ENCODE measurements around the gene DCHS1.

The DCHS1 gene

DNA sequence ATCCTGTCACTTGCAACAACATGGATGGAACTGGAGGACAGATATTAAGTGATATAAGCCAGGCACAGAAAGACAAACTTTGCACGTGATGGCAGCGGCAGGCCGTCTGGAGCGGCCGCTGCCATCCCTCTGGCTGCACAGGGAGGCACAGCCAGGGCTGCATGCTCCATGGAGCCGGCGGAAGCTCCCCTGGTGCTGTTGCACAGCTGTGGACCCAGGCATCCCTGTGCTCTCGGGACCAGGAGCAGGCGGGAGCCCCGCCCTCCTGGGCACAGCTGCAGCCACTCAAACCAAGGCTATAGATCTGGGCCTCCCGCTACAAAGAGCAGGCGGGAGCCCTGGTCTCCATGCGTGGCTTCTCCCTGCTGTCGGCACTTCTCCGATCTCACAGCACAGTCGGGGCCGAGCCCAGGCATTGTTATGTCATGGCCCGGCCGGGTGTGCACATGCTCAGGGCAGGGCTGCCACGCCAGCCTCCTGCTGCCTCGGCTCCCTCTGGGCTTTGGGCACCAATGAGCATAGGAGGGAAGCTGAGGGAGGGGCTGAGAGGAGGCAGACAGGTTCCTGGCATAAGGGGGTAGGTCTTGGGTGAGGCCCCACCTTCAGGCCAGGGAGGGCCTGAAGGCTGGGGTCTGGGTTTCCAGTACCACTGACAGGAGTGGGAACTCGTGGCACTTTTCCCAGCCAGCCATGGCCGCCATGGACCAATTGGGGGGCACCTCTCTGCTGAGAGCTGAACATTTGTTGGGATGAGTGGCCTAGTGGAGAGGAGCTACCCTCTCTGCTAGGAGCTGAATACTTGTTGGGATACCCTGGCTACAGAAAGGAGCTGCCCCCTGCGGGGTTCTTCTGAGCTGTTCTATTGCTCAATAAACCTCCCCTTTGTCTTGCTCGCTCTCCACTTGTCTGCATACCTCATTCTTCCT, 68.9 kb downstream of the DCHS1 start:
- no peak for DNase-seq

DNA sequence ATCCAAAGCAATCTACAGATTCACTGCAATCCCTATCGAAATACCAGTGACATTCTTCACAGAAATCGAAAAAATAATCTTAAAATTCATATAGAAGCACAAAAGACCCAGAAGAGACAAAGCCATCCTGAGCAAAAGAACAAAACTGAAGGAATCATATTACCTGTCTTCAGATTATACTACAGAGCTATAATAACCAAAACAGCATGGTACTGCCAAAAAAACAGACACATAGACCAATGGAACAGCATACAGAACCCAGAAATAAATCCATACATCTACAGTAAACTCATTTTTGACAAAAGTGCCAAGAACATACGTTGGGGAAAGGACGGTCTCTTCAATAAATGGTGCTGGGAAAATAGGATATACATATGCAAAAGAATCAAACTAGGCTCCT, 71.1 kb downstream of the DCHS1 start:
- no peak for DNase-seq

DNA sequence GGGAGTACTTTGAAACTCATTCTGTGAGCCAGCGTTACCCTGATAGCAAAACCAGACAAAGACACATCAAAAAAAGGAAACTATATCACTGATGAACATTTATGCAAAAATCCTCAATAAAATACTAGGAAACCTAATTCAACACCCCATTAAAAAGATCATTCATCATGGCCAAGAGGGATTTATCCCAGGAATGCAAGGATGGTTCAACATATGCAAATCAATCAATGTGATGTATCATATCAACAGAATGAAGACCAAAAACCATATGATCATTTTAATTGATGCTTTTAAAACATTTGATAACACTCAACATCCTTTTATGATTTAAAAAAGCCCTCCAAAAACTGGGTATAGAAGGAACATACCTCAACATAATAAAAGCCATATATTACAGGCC, 72.0 kb downstream of the DCHS1 start:
- DNase-seq: no peak

DNA sequence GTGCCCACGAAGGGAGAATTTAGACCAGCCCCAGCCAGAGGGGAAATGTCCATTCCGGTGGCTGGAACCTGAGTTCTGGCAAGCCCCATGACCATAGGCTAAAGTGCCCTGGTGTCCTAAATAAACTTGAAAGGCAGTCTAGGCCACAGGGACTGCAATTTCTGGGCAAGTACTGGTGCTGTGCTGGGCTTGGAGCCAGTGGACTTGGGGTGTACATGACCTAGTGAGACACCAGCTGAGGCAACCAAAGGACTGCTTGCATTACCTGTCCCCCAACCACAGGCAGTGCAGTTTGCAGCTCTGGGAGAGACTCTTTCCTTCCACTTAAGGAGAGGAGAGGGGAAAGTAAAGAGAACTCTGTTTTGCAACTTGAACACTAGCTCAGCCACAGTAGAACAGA, 75.9 kb downstream of the DCHS1 start:
- no peak for DNase-seq

DNA sequence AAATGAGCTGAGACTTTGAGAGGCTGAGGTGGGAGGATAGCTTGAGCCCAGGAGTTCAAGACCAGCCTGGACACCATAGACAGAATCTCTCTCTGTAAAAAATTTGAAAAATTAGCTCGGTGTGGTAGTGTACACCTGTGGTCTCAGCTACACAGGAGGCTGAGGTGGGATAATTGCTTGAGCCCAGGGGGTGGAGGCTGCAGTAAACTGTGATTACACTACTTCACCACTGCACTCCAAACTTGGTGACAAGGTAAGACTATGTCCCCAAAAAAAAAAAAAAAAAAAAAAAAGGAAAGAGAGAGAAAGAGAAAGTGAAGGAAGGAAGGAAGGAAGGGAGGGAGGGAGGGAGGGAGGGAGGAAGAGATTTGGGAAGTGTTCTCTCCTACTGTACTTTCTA, 77.5 kb downstream of the DCHS1 start:
- no peak for DNase-seq

DNA sequence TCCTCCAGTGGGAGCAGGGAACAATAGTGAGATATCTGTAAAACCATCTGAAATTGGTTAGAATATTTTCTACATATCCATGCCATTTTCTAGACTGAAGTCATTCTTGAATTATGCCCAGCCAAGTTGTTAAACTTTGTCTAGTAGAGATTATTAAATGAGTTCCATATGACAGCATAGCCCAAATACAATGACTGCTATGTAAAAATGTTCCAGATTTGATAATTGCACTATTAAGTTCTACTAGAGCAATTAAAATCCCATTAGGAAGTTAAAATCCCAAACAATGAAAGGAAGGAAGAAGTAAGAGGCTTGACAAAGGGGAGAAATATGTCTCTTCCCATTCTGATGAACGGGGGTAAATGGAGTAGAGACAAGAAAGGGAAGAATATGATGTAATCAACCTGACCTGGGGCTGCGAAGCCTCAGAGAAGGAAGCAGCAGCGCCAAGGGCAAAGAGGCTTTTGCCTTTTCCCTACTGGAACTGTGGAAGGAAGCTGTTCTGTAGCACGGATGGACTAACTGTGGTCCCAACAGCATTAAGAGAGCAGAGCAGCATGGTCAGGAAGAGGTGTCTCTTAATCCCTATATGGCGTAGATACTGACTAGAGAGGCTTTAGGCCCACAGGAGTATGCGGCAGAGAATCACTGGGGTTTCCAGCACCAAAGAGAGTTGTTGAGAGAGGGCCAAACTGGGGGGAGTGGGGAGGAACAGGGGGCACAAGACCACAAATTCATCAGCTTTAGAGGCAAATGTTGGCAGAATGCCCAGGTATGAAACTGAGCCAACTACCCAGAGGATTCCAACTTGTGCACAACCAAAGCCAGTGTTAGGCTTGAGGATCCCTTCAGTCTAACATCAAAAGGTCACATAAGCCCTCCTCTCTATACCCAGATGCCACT, 78.9 kb downstream of the DCHS1 start:
- DNase-seq: no peak

DNA sequence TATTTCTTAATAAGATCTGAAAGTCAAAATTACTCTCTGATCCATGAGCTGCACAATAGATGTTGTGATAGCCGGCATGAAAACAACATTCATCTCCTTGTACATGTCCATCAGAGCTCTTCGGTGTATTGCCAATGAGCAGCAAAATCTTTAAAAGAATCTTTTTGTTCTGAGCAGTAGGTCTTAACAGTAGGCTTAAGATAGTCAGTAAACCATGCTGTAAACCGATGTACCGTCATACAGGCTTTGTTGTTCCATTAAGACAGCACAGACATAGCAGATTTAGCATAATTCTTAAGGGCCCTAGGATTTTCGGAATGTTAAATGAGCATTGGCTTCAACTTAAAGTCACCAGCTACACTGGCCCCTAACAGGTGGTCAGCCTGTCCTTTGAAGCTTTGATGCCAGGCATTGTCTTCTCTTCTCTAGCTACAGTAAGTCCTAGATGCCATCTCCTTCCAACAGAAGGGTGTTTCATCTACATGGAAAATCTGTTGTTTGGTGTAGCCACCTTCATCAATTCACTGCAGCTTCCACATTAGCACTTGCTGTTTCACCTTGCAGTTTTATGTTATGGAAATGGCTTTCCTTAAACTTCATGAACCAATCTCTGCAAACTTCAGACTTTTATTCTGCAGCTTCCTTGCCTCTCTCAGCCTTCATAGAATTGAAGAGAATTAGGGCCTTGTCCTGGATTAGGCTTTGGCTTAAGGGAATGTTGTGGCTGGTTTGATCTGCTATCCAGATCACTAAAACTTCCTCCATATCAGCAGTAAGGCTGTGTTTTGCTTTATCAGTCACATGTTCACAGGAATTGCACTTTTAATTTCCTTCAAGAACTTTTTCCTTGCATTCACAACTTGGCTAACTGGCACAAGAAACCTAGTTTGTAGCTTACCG, 80.5 kb downstream of the DCHS1 start:
- no peak for DNase-seq

DNA sequence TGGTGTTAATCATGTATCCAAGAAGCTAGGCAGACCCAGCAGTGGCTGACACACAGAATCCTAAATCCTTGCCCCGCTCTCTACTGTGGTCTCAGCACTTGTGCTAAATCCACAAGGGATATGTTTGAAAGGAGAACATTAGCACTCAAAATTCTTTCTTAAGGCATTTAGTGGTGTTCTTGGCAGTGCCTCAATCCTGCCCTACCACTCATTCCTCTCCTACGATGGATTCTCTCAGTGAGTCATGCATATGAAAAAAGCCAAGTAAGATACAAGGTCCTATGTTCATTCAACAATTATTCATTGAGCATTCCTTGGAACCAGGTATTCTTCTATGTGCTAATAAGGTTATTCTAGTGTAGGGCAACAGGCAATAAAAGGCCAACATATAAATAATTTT, 83.4 kb downstream of the DCHS1 start:
- DNase-seq: no peak

DNA sequence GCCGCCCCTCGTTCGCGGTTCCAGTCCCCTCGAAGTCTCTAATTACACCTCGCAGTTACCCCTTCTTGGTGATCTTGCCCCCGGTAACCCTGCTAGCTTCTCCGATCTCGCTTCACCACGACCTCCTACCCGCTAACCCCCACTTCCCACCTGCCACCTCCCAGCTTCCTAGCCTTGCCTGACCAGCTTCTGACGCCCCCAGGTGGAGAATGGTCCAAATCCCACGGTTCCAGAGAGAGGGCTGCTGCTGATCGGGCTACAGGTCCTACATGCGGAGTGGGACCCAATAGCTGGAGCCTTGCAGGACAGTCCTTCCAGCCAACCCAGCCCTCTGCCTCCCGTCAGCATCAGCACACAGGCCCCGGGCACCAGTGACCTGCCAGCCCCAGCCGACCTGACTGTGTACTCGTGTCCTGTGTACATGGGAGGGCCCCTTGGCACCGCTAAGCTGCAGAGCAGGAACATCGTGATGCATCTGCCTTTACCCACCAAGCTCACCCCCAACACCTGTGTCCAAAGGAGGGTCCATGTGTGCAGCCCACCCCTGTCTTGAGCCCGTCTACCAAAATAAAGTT, 84.1 kb downstream of the DCHS1 start:
- DNase-seq: no peak

Measured in activated T-cell treated with anti-CD3 and anti-CD28 coated beads for 4 hours (primary cell).